ENCODE data around the gene UBE4B. TPM values are rescaled to one million over a fixed set of nuclear protein-coding genes. Genes with fewer than 3 reads are reported as not detected.

UBE4B gene
- total RNA-seq, 1 experiment from 2014 or later, result 80.8 TPM

GRCh38 chr1:10209905-10210810 lies 177.4 kb downstream of the UBE4B start, which contains the start of gene KIF1B (continued):
- TF ChIP-seq AR (CRISPR knock-in tag; IDR thresholded peaks at IDR 0.05), result no peak
- TF ChIP-seq PRRX2 (CRISPR knock-in tag; IDR thresholded peaks at IDR 0.05), result no peak
- no peak for TF ChIP-seq ZBTB43 (CRISPR knock-in tag; IDR thresholded peaks at IDR 0.05)
- TF ChIP-seq, protein P1, sequence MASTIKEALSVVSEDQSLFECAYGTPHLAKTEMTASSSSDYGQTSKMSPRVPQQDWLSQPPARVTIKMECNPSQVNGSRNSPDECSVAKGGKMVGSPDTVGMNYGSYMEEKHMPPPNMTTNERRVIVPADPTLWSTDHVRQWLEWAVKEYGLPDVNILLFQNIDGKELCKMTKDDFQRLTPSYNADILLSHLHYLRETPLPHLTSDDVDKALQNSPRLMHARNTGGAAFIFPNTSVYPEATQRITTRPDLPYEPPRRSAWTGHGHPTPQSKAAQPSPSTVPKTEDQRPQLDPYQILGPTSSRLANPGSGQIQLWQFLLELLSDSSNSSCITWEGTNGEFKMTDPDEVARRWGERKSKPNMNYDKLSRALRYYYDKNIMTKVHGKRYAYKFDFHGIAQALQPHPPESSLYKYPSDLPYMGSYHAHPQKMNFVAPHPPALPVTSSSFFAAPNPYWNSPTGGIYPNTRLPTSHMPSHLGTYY (CRISPR knock-in tag; IDR thresholded peaks at IDR 0.05), result no peak
- no peak for TF ChIP-seq CBFB (CRISPR knock-in tag; IDR thresholded peaks at IDR 0.05; ENCODE audit: low read depth)
- no peak for TF ChIP-seq SOX15 (CRISPR knock-in tag; IDR thresholded peaks at IDR 0.05)
- TF ChIP-seq ZNF138 (CRISPR knock-in tag; conservative IDR thresholded peaks at IDR 0.05), result no peak
- no peak for TF ChIP-seq EMX1 (CRISPR knock-in tag; IDR thresholded peaks at IDR 0.05)
- peak; percentile 45; the same call in 1 of the 2 replicates for TF ChIP-seq ZNF263 (CRISPR knock-in tag; IDR thresholded peaks at IDR 0.05; ENCODE audit: low read depth)
- peak; percentile 96 for TF ChIP-seq HMGXB4 (CRISPR knock-in tag; IDR thresholded peaks at IDR 0.05)
- no peak for TF ChIP-seq CDX4 (CRISPR knock-in tag; IDR thresholded peaks at IDR 0.05; ENCODE audit: borderline replicate concordance)
- TF ChIP-seq, protein P2, sequence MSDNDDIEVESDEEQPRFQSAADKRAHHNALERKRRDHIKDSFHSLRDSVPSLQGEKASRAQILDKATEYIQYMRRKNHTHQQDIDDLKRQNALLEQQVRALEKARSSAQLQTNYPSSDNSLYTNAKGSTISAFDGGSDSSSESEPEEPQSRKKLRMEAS (CRISPR knock-in tag; IDR thresholded peaks at IDR 0.05), result 0 out of 2 replicates have a peak, but pooled peaks have one; percentile 49
- no peak for TF ChIP-seq ZNF121 (CRISPR knock-in tag; IDR thresholded peaks at IDR 0.05)
- TF ChIP-seq E2F5 (CRISPR knock-in tag; IDR thresholded peaks at IDR 0.05), result peak; percentile 65; the same call in 1 of the 2 replicates
- peak; percentile 51; the same call in 1 of the 2 replicates for TF ChIP-seq ESRRA (CRISPR knock-in tag; IDR thresholded peaks at IDR 0.05; ENCODE audit: borderline replicate concordance)
- TF ChIP-seq FOXJ3 (CRISPR knock-in tag; IDR thresholded peaks at IDR 0.05; ENCODE audit: borderline replicate concordance), result no peak
- no peak for TF ChIP-seq ZNF317 (CRISPR knock-in tag; IDR thresholded peaks at IDR 0.05; ENCODE audit: borderline replicate concordance, low read depth)
- no peak for TF ChIP-seq NFATC4 (CRISPR knock-in tag; IDR thresholded peaks at IDR 0.05)
- TF ChIP-seq RORB (CRISPR knock-in tag; IDR thresholded peaks at IDR 0.05), result no peak
- peak; percentile 92 for TF ChIP-seq FOXP4 (CRISPR knock-in tag; IDR thresholded peaks at IDR 0.05)
- no peak for TF ChIP-seq GRHL2 (CRISPR knock-in tag; IDR thresholded peaks at IDR 0.05; ENCODE audit: insufficient replicate concordance, severe bottlenecking)
- TF ChIP-seq, protein P3, sequence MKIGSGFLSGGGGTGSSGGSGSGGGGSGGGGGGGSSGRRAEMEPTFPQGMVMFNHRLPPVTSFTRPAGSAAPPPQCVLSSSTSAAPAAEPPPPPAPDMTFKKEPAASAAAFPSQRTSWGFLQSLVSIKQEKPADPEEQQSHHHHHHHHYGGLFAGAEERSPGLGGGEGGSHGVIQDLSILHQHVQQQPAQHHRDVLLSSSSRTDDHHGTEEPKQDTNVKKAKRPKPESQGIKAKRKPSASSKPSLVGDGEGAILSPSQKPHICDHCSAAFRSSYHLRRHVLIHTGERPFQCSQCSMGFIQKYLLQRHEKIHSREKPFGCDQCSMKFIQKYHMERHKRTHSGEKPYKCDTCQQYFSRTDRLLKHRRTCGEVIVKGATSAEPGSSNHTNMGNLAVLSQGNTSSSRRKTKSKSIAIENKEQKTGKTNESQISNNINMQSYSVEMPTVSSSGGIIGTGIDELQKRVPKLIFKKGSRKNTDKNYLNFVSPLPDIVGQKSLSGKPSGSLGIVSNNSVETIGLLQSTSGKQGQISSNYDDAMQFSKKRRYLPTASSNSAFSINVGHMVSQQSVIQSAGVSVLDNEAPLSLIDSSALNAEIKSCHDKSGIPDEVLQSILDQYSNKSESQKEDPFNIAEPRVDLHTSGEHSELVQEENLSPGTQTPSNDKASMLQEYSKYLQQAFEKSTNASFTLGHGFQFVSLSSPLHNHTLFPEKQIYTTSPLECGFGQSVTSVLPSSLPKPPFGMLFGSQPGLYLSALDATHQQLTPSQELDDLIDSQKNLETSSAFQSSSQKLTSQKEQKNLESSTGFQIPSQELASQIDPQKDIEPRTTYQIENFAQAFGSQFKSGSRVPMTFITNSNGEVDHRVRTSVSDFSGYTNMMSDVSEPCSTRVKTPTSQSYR (CRISPR knock-in tag; IDR thresholded peaks at IDR 0.05), result no peak
- TF ChIP-seq SMAD4 (CRISPR knock-in tag; IDR thresholded peaks at IDR 0.05), result no peak
- no peak for TF ChIP-seq TP53 (CRISPR knock-in tag; IDR thresholded peaks at IDR 0.05)

Measured in WTC11 (cell line).